C4-2B (cell line): ENCODE data around the gene SRCAP.

Experiments
- CTCF ChIP-seq: fragments of 450-650 bp; conservative IDR thresholded peaks from 2 replicates; pipeline ENCODE4 v1.5.1; 2017; ENCODE audit warnings: mild to moderate bottlenecking
- ZFX ChIP-seq: fragments of 450-650 bp; IDR thresholded peaks from 2 replicates; pipeline ENCODE4 v1.6.1; 2017

DNA sequence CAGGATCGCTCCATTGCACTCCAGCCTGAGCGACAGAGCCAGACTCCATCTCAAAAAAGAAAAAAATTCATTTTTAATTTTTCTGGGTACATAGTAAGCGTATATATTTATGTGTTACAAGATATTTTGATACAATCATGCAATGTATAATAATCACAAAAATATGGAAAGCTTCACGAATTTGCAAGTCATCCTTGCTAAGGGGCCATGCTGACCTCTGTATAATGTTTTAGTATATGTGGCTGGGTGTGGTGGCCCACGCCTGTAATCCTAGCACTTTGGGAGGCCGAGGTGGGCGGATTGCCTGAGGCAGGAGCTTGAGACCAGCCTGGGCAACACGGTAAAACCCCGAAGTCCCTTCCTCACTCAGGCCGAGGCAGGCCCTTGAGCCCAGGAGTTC is 23.8 kb upstream of the SRCAP start:
- TF ChIP-seq CTCF = no peak
- TF ChIP-seq ZFX = no peak
